Muscle of back (tissue), 11 donors: ENCODE measurements around the gene OCA2. TPM values are rescaled to one million over a fixed set of nuclear protein-coding genes. Genes with fewer than 3 reads are reported as not detected.
"Not testable (repeated sequence)": the region's sequence is repeated elsewhere in the genome, so short reads cannot be mapped to it uniquely, and the experiment has no call there.

ENCODE experiments used
- DNase-seq, 3 donors: peaks; one replicate each; pipeline versions ENCODE4 v3.0.0 to v3.0.0-alpha.2; 2013
- polyA plus RNA-seq, 10 donors: library from polyadenylated mRNA; unstranded; fragments of 120-200 nt; gene quantifications; one replicate each; pipeline ENCODE4 v1.2.1, GENCODE V29; 2013; ENCODE audit not compliant: insufficient read length in 10 of 10

The OCA2 gene
- polyA plus RNA-seq, 10 donors: 1.2 to 3.9 (median 2.4) TPM

DNA sequence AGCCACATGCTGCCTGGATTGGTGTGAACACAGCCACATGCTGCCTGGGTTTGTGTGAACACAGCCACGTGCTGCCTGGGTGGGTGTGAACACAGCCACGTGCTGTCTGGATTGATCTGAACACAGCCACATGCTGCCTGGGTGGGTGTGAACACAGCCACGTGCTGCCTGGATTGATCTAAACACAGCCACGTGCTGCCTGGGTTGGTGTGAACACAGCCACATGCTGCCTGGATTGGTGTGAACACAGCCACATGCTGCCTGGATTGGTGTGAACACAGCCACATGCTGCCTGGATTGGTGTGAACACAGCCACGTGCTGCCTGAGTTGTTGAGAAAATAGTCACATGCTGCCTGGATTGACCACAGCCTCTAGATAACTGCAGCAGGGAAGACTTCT, 250.2 kb downstream of the OCA2 start:
- not testable (repeated sequence) for DNase-seq

DNA sequence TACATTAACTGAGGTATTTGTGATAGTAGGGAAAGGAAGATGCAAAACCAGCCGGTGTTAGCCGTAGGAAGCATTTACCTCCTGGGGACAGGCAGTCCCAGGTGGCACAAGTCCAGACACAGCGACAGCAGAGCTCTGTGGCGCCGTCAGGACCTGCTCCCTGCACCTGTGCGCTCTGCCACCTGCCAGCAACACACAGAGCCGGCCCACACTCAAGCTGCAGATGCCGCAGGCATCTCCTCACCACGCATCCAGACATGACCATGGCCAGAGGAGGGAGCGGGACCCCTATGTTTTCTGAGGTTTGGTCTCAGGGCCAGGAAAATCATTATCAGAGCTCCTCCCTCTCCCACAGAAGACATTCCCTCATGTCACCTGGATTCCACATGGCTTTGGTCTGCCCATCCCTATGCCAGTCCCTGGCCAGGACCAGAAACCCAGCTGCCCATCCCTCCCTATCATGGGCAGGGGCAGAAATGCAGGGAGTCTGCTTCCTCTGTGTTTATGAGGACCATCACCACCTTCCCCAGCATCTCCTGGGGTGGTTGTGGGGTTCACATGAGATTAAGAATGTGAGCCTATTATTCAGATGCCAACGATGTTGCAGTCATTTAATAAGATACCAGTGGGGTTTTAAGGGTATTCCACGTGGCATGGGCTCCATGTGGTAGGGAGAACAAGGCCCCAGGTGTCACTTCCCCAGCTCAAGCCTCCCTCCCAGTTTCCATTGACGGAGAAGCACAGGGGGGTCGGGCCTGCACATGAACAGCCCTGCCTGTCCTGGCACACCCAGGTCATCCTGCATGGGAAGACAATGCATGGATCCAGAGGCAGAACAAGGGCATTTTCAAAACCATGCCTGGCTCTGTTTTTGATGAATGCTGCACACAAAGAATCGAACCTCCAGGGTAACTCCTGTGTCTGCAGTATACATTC, 251.1 kb downstream of the OCA2 start:
- DNase-seq: no peak

DNA sequence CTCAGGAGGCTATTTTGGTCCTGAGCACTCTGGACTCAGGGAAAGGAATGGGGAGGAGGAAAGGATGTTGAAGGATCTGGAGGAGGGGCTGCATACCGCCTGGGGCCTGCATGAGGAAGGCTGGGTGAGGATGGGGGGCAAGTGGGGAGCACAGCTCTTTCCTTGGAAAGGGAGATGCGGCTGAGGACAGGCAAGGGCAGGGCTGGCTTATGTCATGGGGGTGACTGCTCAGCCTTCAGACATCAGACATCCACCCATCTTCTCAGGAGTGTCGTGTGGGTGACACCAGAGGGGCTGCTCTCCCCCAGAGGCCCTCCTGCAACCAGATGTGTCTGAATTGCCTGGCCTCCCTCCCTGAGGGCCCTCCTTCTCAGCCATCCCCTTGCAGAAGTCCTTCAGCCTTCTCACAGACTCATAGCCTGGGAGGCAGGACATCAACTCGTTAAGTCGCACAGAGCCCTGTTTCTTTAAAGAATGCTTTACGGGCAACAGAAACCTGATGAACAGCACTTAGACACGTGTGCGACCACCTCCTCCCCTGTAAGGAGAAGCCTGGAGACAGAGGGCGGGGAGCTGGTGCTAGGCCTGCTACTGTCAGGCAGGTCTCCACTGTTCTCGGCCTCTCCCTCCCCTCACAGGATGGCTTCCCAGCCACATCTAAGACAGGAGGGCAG, 252.3 kb downstream of the OCA2 start:
- no peak for DNase-seq

DNA sequence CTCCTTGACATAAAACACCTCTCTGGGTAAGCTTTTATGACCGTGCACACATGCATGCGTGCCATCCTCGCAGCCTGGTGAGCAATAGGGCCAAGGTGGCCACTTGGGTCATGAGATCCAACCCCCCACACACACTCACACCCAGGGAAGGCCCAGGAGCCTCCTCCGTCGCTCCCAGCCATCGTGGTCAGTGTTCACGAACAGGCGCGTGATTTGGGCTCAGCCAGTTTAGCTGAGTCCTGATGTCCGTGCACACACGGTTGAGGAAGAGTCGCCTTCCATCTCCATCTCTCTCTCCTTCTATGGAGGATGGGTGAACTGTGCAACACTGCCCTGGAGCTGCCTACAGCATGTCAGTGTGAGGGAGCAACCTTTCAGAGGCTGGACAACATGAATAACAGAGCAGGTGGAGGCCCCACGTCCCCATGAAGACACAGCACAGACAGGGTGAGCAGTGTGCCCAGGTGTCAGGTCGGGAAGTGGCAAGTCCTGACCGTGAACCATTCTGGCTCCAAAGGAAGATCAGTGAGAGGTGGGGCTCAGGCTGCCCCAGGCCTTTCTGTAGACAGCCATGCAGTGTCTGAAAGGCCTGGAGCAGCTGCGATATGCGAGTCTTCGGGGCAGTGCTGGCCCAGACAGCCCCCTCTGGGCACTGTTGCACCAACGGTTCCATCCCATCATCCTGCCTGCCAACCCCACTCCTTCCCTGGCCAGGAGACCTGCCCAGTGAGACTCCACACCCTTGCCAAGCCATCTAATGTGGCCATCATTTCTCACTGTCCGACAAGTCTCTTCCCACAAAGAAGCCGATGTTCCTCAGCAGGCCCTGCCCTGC, 253.4 kb downstream of the OCA2 start:
- DNase-seq: no peak

DNA sequence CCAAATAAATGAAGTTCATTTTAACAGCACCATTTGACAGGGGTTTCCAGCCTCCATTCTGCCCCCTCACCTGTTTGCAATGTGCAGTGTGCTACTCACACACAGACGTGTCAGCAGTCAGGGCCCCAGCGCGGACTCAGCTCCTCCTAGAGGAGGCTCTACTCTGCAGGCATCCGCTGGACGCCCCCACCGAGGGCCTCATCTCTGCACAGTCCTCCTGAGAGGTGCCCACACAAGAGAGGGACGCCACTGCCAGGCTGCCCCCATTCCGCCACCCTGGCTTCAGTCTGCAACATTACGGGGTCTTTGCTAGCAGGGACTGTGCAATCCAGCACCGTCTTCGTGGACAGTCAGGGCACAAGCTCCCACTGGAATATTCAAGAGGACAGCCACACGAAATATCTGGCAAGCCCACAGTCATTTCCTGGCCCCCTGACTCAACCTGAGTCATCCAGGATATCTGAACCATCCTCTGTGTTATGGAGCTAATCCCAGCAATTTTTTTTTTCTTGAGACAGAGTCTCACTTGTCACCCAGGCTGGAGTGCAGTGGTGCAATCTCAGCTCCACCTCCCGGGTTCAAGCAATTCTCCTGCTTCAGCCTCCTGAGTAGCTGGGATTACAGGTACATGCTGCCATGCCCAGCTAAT, 255.0 kb downstream of the OCA2 start:
- peak in 1 of 3 donors; percentile 82 for DNase-seq

DNA sequence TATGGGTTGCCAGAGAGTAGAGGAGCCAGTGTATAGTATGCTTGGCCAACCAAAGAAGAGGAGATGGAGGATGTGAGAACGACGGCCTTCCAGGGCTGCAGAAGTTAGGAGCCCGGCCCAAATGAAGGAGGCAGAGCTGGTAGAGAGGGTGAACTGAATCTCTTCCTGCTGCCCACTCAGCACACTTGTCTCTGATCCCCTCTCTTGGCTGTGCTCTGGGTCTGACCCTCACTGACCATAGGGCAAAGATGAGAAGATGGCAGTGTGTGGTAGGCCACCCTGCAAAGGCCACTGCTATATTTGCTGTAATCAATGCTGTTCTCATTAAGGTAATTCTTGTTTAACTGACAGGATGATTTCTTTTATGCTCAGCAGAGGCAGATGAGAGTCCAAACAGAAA, 256.0 kb downstream of the OCA2 start:
- no peak for DNase-seq

DNA sequence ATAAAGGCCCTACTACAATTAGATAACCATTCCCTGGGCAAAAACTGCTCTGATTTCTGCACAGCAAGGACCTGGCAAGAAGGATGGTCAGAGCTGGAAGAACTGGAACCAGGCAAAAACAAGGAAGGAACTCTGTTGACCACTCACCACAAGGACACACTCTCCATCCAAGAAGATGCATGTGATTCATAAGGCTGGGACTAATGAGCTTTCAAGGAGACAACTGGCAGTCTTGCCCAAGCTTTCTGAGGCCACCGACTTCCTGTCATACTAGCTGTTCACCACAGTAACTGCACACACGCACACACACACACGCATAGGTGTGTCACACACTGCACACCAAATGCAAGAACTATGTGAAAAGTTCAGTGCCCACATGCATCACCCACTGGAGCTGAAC, 256.6 kb downstream of the OCA2 start:
- DNase-seq: no peak

DNA sequence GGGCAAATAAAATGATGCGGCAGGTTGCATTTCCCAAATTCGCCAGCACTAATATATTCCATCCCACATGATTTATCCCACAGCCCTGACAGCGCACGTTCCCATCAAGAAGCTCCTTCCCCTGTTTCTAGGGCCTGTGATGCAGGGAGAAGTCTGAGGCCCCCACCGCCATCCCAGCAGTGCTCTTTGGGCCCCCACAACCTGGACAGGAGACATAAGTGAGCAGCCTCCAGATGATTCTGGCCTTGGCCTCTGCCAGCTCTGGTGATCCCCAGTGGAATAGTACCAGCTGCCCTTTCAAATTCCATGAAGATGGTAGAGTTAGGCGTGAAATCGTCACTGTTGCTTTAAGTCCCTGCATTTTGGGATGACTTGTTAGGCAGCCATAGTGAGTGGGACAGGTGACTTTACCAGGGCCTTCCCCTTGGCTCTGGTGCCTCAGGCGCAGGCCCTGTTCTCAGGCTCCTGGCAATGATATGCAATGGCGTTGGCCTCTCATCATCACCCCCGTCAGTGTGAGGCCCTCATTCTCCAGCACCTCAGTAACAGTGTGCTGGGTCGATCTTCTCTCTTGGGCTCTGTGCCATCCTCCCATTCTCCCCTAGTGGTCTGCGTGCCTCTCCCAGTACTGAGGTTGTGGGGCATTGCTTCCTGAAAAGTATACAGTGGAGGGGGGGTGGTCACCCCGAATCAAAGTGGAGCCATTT, 263.7 kb downstream of the OCA2 start:
- DNase-seq: no peak

DNA sequence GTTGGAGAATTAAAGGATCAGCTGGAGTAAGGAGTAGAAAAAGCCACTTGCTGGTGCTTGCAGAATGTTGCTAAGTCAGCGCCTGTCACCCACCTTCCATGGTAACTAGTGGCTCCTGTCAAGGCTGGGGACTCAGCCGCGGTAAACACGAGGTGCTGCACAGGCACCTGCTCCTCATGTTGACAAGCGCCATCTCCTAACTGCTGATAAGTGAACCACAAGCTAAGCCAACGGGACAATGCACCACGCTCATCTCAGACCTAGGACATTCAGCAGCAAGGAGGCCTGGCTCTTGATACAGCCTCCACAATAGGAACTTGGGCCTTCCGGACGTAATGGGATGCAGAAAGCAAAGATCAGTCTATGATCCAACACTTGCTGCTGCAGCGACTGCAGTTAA, 264.4 kb downstream of the OCA2 start:
- DNase-seq: no peak

DNA sequence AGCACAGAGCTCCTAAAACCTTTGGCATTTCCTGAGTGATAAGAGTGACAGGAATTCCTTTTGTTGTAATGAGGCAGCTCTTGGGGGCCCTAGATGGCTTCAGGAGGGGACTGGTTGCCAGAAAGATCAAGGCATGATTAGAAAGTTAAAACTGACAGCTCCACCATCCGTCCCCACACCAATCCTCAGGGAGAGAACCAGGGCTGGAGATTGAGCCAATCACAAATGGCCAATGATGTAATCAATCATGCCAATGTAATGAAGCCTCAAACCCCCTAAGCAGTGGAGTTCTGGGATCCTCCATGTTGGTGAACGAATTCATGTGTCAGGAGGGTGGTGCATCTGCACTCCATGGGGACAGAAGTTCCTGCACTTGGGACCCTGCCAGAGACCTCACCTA, 265.1 kb downstream of the OCA2 start:
- DNase-seq: no peak

DNA sequence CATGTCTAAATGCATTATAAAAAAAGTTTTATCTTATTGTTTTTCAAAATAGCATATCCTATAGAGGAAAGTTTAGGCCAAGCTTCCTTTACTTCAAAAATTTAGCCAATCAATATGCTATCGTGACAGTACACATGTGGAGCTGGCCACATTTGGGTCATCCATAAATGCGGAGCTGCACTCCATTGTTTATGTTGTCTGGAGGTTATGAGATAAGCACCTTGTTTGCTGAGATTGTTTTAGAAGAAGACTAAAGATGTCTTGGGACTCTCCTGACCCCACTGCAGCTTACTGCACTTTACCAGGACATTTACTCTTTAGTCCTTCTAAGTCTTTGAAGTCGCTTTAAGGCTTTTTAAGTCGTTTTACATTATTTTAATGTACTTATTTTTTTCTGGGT, 265.9 kb downstream of the OCA2 start:
- DNase-seq: no peak

DNA sequence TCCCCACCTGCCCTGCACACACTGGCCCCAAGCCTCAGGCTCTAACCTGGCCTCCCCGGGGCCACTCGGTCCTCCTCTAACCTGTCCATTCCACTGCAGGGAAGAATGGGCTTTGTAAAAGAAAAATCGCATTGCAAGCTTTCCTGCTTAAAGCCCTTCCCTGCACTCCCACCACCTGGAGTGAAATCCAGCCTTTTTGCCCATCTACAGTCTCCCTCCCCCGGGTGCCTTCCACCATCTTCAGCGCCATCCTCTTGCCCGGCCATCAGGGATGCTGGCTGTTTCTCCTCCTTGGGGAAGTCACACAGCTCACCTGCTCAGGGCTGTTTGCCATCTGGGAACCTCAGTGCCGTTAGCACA, 266.9 kb downstream of the OCA2 start:
- DNase-seq: no peak

DNA sequence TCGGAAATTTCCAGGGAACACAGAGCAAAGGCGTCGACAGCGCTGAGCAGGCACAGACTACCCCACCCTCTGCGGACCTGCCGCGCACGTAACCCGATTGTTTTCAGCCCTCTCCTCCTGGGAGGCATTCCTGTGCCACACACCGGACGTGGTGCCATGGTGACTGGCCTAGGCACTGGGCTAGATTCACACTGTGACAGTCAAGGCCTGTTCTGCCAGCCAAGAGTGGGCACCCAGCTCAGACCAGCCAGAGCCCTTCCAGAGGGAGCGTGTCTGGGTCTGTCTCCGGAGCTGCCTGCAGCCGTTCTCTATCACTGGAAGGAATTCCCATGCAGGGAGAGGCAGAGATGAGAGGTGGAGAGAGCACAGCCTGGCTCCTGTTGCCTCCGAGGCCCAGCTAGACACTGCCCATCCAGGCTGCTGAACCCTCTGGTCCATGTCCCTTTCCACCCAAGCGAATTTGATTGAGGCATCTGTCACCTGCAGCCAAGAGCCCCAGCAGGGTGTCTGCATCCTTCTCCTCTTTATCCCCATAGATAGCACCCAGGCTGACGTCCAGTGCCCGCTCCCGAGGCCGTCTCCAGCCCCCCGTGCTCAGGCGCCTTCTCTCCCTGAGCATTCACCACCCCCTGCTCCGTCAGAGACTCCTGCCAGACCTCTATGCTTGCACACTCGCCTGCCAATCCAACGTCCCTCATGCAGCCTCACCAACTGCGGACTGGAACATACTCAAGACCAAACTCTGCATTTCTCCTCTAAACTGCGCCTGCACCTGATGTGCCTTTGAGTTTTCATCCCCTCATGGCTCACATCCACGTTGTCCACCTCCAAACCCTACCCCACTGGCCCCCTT, 267.5 kb downstream of the OCA2 start:
- no peak for DNase-seq

DNA sequence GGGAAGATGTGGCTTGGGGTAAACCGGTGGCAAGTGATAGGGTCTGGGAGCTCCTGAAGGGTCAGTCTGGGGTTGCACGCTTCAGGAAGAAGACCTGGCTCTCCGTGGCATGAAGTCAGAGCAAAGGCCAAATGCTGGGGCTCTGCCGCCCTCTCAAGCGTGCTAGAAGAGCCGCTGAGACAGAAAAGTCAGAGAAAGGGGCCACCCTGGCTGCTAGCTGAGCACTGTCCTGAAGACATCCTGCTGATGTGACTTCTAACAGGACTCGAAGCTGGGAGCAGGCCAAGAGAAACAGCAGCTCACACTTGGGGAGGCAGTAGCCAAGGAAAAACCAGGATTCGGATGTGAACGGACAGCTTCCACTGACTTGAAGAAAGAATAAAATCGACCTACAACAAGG, 270.4 kb downstream of the OCA2 start:
- no peak for DNase-seq

DNA sequence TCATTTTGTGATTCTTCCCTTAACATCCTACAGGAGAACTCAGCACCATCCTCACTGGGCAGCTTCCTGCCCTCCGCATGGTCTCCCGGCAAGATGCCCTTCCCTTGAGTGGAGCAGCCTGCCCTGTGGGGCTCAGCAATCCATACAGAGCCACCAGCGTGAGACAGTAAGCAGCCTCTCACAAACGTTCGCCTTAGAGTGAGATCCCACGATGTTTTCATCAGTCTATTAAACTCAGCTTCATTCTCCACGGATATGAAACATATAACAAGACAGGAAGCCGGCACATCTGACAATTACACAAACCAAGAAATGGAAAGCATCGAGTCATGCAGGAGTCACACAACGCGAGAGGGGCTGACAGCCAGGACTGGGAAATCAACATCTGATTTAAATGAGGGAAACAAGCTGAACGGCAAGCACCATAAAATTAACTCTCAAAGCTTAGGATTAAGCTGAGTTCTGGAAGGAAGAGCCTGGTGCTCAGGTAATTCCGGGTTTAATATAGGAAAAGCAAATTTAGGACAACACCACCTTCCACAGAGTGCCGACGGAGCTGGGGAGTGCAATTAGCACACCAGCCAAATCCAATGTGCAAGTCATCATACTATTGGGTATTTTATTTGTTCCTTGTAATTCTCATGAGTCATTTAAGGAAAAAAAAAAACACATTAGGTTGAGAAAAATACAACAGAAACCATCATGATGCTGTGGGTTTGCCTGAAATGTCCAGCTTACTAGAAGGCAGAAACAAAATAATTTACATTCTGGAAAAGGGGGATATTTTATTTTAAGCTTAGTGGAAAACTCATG, 272.0 kb downstream of the OCA2 start:
- peak; percentile 10 to 47 (median 24) for DNase-seq

DNA sequence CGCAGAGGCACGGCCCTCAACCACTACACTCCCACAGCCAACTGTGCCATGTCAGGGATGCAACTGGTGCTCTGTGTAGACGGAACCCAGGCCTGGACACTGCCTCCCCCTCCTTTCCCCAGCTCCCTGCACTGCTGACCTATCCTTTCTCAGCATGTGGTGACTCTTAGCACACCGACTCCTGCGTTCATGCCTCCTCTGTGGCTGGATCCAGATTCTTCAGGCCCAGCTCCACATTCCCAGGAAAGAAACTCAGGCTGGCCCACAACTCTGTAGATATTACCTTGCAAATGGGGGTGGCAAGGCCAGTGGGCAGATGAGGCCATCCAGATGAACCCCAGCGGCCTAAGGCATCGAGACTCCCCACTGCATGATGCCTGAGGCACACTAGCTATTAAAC, 272.7 kb downstream of the OCA2 start:
- DNase-seq: no peak

DNA sequence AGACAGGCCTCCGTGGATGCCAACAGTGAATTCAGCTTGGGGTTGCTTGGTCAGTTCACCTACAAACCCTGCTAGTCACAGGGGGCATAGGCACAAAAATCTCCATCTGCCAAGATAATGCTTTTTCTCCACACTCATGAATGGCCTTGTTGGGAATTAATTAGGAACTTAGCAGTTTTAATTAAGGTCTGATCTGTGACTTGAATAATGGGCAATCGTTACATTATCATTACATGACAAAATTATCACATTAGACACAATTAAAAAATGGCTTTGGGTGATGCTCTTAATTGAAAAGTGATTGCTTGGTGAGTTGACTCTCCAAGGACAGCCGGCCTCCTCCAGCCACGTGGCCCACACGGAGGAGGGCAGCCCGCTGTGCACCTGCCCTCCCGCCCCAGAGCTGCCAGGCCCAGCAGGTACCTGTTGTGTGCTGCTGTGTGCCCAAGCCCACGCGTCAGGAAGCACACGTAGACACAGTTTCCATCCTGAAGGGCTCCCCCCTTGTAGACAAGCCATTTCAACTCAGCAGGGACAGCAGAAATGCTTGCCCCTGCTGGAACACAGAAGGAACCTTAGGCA, 274.2 kb downstream of the OCA2 start:
- DNase-seq: no peak

DNA sequence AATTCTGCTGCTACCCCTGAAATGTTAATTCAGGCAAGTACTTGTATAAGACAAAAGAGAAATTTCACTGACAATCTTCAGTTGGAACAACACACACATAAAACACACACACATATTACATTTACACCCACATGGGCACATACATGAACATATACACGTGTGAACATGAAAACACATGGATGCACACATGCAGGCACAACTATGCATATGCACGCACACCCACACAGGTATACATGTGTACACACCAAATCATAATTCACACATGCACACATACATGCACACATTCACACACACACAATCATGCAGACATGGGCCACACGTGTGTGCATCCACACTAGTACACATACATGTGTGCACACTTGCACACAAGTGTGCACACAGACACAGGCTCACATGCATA, 277.8 kb downstream of the OCA2 start:
- no peak for DNase-seq

DNA sequence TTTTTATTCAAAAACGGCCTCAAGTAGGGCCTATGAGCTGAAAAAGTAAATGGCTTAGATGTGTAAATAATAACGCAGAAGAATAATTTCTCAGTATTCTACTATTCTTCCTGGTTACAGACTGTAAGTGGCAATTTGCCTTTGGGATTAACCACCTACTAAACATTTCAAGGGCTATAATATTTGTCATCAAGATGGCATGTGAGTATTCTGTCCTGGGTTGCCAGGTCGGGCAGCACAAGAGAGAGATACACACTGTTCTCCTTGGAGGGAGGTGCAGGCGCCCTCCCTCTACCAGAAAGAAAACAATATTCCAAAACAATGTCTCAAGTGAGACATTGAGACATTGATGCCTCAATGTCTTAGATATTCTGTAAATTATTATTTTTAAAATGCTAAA, 278.4 kb downstream of the OCA2 start:
- DNase-seq: no peak
